IMR-90 (cell line): ENCODE data around the gene MLEC.

ENCODE experiments used
- CEBPB ChIP-seq: IDR thresholded peaks from 2 replicates; pipeline ENCODE4 v1.6.1; 2012; ENCODE audit warnings: low read depth, low read length, improper control_type of control experiment
- CHD1 ChIP-seq: IDR thresholded peaks from 2 replicates; pipeline ENCODE4 v1.6.1; 2012; ENCODE audit warnings: low read depth, low read length, improper control_type of control experiment
- FOS ChIP-seq: fragments of 150-350 bp; IDR thresholded peaks from 2 replicates; pipeline ENCODE4 v1.6.1; 2016; ENCODE audit warnings: low read depth, low read length
- MAFK ChIP-seq: IDR thresholded peaks from 2 replicates; pipeline ENCODE4 v1.6.1; 2012; ENCODE audit warnings: low read depth, low read length, improper control_type of control experiment
- MAZ ChIP-seq: IDR thresholded peaks from 2 replicates; pipeline ENCODE4 v1.6.1; 2012; ENCODE audit warnings: low read depth, mild to moderate bottlenecking, low read length, improper control_type of control experiment, moderate library complexity, borderline replicate concordance
- MXI1 ChIP-seq: IDR thresholded peaks from 2 replicates; pipeline ENCODE4 v1.6.1; 2012; ENCODE audit warnings: low read depth, mild to moderate bottlenecking, low read length, moderate library complexity, borderline replicate concordance
- POLR2A ChIP-seq: IDR thresholded peaks from 2 replicates; pipeline ENCODE4 v1.6.1; 2012; ENCODE audit warnings: mild to moderate bottlenecking, low read depth, low read length
- RAD21 ChIP-seq: IDR thresholded peaks from 2 replicates; pipeline ENCODE4 v1.6.1; 2012; ENCODE audit warnings: low read length, improper control_type of control experiment
- RFX5 ChIP-seq: IDR thresholded peaks from 2 replicates; pipeline ENCODE4 v1.8.0; 2012; ENCODE audit warnings: low read depth, mild to moderate bottlenecking, low read length, moderate library complexity
- SMC3 ChIP-seq: fragments of 150-350 bp; IDR thresholded peaks from 2 replicates; pipeline ENCODE4 v1.6.1; 2016; ENCODE audit warnings: low read depth, mild to moderate bottlenecking, antibody characterized with exemption, low read length, moderate library complexity
- TF ChIP-seq, protein P1 (sequence below): conservative IDR thresholded peaks from 2 replicates; pipeline ENCODE4 v1.5.1; 2012; ENCODE audit warnings: mild to moderate bottlenecking, low read depth, low read length, improper control_type of control experiment
- TF ChIP-seq, protein P2 (sequence below): fragments of 150-350 bp; IDR thresholded peaks from 2 replicates; pipeline ENCODE4 v1.6.1; 2016; ENCODE audit warnings: low read depth, mild to moderate bottlenecking, low read length, moderate library complexity, borderline replicate concordance
- TF ChIP-seq, protein P3 (sequence below): fragments of 150-350 bp; IDR thresholded peaks from 2 replicates; pipeline ENCODE4 v1.6.1; 2017; ENCODE audit warnings: mild to moderate bottlenecking, antibody characterized with exemption, low read length, low read depth

DNA sequence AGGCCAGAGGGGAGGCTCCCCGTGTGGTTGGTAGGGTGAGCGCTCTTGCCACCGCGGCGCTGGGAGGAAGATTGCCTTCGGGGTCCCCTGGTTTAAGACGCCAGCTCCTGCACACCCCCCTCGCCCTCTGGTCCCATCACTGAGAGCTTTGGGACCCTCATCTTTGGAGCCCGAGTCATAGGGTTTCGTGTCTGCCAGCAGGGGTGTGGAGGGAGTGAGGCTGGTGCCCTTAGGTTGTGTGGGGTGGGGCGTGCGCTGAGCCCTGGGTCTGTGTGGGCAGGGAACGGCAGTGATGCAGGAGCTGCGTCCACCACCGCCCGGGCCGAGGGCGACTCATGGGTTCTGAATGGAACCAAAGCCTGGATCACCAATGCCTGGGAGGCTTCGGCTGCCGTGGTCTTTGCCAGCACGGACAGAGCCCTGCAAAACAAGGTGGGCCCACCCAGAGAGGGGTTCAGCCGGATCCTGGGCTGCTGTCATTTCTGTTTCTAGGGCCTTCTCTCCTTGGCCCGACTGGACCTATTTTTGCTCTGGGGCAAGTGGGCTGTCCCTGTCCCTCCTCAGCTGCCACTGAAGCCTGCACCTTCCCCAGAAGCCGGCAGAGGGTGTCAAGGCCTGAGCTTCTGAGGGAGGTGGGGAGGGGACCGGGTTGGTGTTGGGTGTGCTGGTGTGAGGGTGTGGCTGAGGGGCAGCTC is 50.8 kb downstream of the MLEC start:
- TF ChIP-seq, protein P1, sequence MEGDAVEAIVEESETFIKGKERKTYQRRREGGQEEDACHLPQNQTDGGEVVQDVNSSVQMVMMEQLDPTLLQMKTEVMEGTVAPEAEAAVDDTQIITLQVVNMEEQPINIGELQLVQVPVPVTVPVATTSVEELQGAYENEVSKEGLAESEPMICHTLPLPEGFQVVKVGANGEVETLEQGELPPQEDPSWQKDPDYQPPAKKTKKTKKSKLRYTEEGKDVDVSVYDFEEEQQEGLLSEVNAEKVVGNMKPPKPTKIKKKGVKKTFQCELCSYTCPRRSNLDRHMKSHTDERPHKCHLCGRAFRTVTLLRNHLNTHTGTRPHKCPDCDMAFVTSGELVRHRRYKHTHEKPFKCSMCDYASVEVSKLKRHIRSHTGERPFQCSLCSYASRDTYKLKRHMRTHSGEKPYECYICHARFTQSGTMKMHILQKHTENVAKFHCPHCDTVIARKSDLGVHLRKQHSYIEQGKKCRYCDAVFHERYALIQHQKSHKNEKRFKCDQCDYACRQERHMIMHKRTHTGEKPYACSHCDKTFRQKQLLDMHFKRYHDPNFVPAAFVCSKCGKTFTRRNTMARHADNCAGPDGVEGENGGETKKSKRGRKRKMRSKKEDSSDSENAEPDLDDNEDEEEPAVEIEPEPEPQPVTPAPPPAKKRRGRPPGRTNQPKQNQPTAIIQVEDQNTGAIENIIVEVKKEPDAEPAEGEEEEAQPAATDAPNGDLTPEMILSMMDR = peak; percentile 24; the same call in 1 of the 2 replicates
- peak; percentile 32 for TF ChIP-seq SMC3
- no peak for TF ChIP-seq MAFK
- TF ChIP-seq POLR2A = no peak
- TF ChIP-seq FOS = no peak
- TF ChIP-seq RAD21 = peak; percentile 38
- TF ChIP-seq, protein P2, sequence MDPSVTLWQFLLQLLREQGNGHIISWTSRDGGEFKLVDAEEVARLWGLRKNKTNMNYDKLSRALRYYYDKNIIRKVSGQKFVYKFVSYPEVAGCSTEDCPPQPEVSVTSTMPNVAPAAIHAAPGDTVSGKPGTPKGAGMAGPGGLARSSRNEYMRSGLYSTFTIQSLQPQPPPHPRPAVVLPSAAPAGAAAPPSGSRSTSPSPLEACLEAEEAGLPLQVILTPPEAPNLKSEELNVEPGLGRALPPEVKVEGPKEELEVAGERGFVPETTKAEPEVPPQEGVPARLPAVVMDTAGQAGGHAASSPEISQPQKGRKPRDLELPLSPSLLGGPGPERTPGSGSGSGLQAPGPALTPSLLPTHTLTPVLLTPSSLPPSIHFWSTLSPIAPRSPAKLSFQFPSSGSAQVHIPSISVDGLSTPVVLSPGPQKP = no peak
- TF ChIP-seq RFX5 = no peak
- no peak for TF ChIP-seq MAZ
- no peak for TF ChIP-seq MXI1
- TF ChIP-seq CHD1 = no peak
- TF ChIP-seq, protein P3, sequence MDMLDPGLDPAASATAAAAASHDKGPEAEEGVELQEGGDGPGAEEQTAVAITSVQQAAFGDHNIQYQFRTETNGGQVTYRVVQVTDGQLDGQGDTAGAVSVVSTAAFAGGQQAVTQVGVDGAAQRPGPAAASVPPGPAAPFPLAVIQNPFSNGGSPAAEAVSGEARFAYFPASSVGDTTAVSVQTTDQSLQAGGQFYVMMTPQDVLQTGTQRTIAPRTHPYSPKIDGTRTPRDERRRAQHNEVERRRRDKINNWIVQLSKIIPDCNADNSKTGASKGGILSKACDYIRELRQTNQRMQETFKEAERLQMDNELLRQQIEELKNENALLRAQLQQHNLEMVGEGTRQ = no peak
- no peak for TF ChIP-seq CEBPB
